HG03095 (cell line): ENCODE measurements around the gene CLDN2.
"Not testable (repeated sequence)": the region's sequence is repeated elsewhere in the genome, so short reads cannot be mapped to it uniquely, and the experiment has no call there.

ENCODE experiments used
- ATAC-seq: cut with Tn5 transposase; IDR thresholded peaks from one replicate; pipeline ENCODE4 v1.9.1; 2021; ENCODE audit warnings: moderate library complexity; ENCODE audit not compliant: unreplicated experiment

CLDN2 gene

GRCh38 chrX:106919932-106920452 is at the start of gene CLDN2:
TSS of gene CLDN2 (plus strand) at chrX:106920402. CDS start at chrX:106928229, 7,827 bp downstream.
- no peak for ATAC-seq

- ATAC-seq = not testable (repeated sequence)
These were observed 47.4 kb upstream of the CLDN2 start for GRCh38 chrX:106872796-106873195.

GRCh38 chrX:106874075-106874474 is 46.1 kb upstream of the CLDN2 start:
- ATAC-seq = no peak

GRCh38 chrX:106875151-106875550 is 45.1 kb upstream of the CLDN2 start:
- ATAC-seq = no peak

GRCh38 chrX:106889468-106889867 is 30.7 kb upstream of the CLDN2 start:
- no peak for ATAC-seq

- no peak for ATAC-seq
These were observed 28.3 kb upstream of the CLDN2 start for GRCh38 chrX:106891762-106892460.

GRCh38 chrX:106894392-106894909 is 25.8 kb upstream of the CLDN2 start:
- ATAC-seq = peak; percentile 79

- no peak for ATAC-seq
These were observed 25.2 kb upstream of the CLDN2 start for GRCh38 chrX:106894978-106895452.

- no peak for ATAC-seq
These were observed 22.9 kb upstream of the CLDN2 start for GRCh38 chrX:106897259-106897658.

GRCh38 chrX:106898462-106898861 is 21.7 kb upstream of the CLDN2 start:
- ATAC-seq = peak; percentile 64

GRCh38 chrX:106899276-106899675 is 20.9 kb upstream of the CLDN2 start:
- no peak for ATAC-seq

- no peak for ATAC-seq
These were observed 20.4 kb upstream of the CLDN2 start for GRCh38 chrX:106899841-106900240.

- ATAC-seq = no peak
These were observed 18.9 kb upstream of the CLDN2 start for GRCh38 chrX:106901341-106901740.

GRCh38 chrX:106901781-106902219 is 18.4 kb upstream of the CLDN2 start:
- ATAC-seq = no peak

GRCh38 chrX:106902684-106903083 is 17.5 kb upstream of the CLDN2 start:
- no peak for ATAC-seq

- no peak for ATAC-seq
These were observed 16.8 kb upstream of the CLDN2 start, which contains the start of gene RIPPLY1 for GRCh38 chrX:106903291-106903824. TSS of gene RIPPLY1 (minus strand) at chrX:106903341. CDS start at chrX:106903287, 54 bp downstream.

- no peak for ATAC-seq
These were observed 16.2 kb upstream of the CLDN2 start for GRCh38 chrX:106903856-106904528.

- ATAC-seq = no peak
These were observed 15.0 kb upstream of the CLDN2 start for GRCh38 chrX:106905064-106905708.

- no peak for ATAC-seq
These were observed 13.8 kb upstream of the CLDN2 start for GRCh38 chrX:106906361-106906760.

GRCh38 chrX:106912864-106913263 is 7.3 kb upstream of the CLDN2 start:
- no peak for ATAC-seq
